Fibroblast of lung (primary cell): ENCODE results near the gene ME2. TPM values are rescaled to one million over a fixed set of nuclear protein-coding genes. Genes with fewer than 3 reads are reported as not detected.

Experiments used
- DNase-seq, 2 donors: peaks; one replicate each; pipeline versions ENCODE4 v3.0.0 to v3.0.0-alpha.2; 2010; ENCODE audit warnings: low read depth in 2 of 2
- H2AFZ ChIP-seq: 2 replicates; pipeline ENCODE4 v1.5.1; 2012; ENCODE audit warnings: low read length, control low read depth, inconsistent platforms
- H3K27ac ChIP-seq: 2 replicates; pipeline ENCODE4 v1.5.1; 2011; ENCODE audit warnings: low read length, control low read depth; ENCODE audit not compliant: insufficient read depth
- H3K27me3 ChIP-seq: 2 replicates; pipeline ENCODE4 v1.5.1; 2011; ENCODE audit warnings: mild to moderate bottlenecking, low read length; ENCODE audit not compliant: control insufficient read depth, insufficient read depth
- H3K36me3 ChIP-seq: 2 replicates; pipeline ENCODE4 v1.5.1; 2011; ENCODE audit warnings: low read length; ENCODE audit not compliant: control insufficient read depth, insufficient read depth
- H3K4me1 ChIP-seq: 2 replicates; pipeline ENCODE4 v1.5.1; 2011; ENCODE audit warnings: low read length; ENCODE audit not compliant: control insufficient read depth, insufficient read depth; ENCODE audit errors: extremely low read depth
- H3K4me2 ChIP-seq: 2 replicates; pipeline ENCODE4 v1.5.1; 2011; ENCODE audit warnings: low read length, control low read depth; ENCODE audit not compliant: insufficient read depth; ENCODE audit errors: extremely low read depth
- H3K4me3 ChIP-seq, 4 experiments: fragments of 200-600 bp in 1 of 4; sonication (generic) in 1 of 4; replicated peaks in 1 of 4; 2 replicates each; pipeline ENCODE4 v1.5.1; 2011 to 2016; ENCODE audit warnings: low read length in 4 of 4, low read depth in 3 of 4, mild to moderate bottlenecking in 3 of 4, control low read depth in 2 of 4, inconsistent platforms in 1 of 4, mixed read lengths in 1 of 4; ENCODE audit not compliant: insufficient read depth in 1 of 4; ENCODE audit errors: control extremely low read depth in 1 of 4
- H3K79me2 ChIP-seq: 2 replicates; pipeline ENCODE4 v1.5.1; 2012; ENCODE audit warnings: mild to moderate bottlenecking, low read length, inconsistent platforms; ENCODE audit not compliant: control insufficient read depth, insufficient read depth
- H3K9ac ChIP-seq: 2 replicates; pipeline ENCODE4 v1.5.1; 2011; ENCODE audit warnings: mild to moderate bottlenecking, low read length, control low read depth; ENCODE audit not compliant: insufficient read depth
- H3K9me3 ChIP-seq: 2 replicates; pipeline ENCODE4 v1.5.1; 2012; ENCODE audit warnings: low read depth, low read length; ENCODE audit not compliant: control insufficient read depth, insufficient read depth
- H4K20me1 ChIP-seq: 2 replicates; pipeline ENCODE4 v1.5.1; 2011; ENCODE audit warnings: low read length; ENCODE audit not compliant: control insufficient read depth, insufficient read depth; ENCODE audit errors: extremely low read depth
- CTCF ChIP-seq, 2 donors: IDR thresholded peaks in 1 of 2; conservative IDR thresholded peaks in 1 of 2; 1 replicate in 1 of 2; 2 replicates in 1 of 2; pipeline ENCODE4 v1.5.1; 2011 to 2012; ENCODE audit warnings: low read length in 2 of 2, control low read depth in 1 of 2, inconsistent platforms in 1 of 2, low read depth in 1 of 2, mild to moderate bottlenecking in 1 of 2
- EZH2 ChIP-seq: IDR thresholded peaks from 2 replicates; pipeline ENCODE4 v1.5.1; 2012; ENCODE audit warnings: low read length, control low read depth, mild to moderate bottlenecking; ENCODE audit errors: missing control alignments
- polyA plus RNA-seq, 2 donors: library from polyadenylated mRNA; depleted of rRNA in 1 of 2; stranded (reverse) in 1 of 2; unstranded in 1 of 2; fragments of >200 nt; gene quantifications; 2 replicates each; pipeline ENCODE4 v1.2.1, GENCODE V29; 2011 to 2012; ENCODE audit warnings: missing spikeins in 1 of 2
- total RNA-seq: library from RNA; depleted of rRNA; stranded (reverse); fragments of >200 nt; gene quantifications from 2 replicates; pipeline ENCODE4 v1.2.1, GENCODE V29; 2014

ME2 gene
- total and polyA plus RNA-seq, 2 donors (not counting 1 experiment from before 2014, with no cell fraction given) = 40.5 to 57.0 TPM

- no peaks in the 10 kb centered on the region for H3K9me3 ChIP-seq
- peaks cover 3% of the 10 kb centered on the region for H3K27me3 ChIP-seq
- no peaks in the 10 kb centered on the region for H3K36me3 ChIP-seq
- no peak overlapping the region for H3K27ac ChIP-seq
- no peaks in the 10 kb centered on the region for H3K79me2 ChIP-seq
- no peak for TF ChIP-seq CTCF (conservative IDR thresholded peaks at IDR 0.05 in 1 of 2, IDR thresholded peaks at IDR 0.05 in 1 of 2; ENCODE audit: low read depth in 1 of 2, low read length in 2 of 2)
- no peak for TF ChIP-seq EZH2
- H3K4me2 ChIP-seq = no peak overlapping the region
- DNase-seq = no peak
- no peaks in the 10 kb centered on the region for H4K20me1 ChIP-seq
- no peak overlapping the region for H3K4me3 ChIP-seq
- no peak overlapping the region for H2AFZ ChIP-seq
- H3K9ac ChIP-seq = no peak overlapping the region
- H3K4me1 ChIP-seq = no peaks in the 10 kb centered on the region
Observed at GRCh38 chr18:50961974-50962373, 83.1 kb downstream of the ME2 start.

- Histone ChIP-seq H3K4me1 (no peaks in the 10 kb centered on the region), H3K79me2 (peaks cover 11% of the 10 kb centered on the region), H2AFZ (peak within 1 kb of the TSS; percentile 97), H3K9ac (peak within 1 kb of the TSS; percentile 99), H3K4me2 (peak within 1 kb of the TSS; percentile 89), H3K36me3 (no peaks in the 10 kb centered on the region), H3K27ac (peak within 1 kb of the TSS; percentile 94), H3K27me3 (no peaks in the 10 kb centered on the region), H3K4me3 (peak within 1 kb of the TSS; percentile 68 to 85 (median 78)), H3K9me3 (no peaks in the 10 kb centered on the region), H4K20me1 (no peaks in the 10 kb centered on the region)
- DNase-seq = peak; percentile 83 to 84
- TF ChIP-seq EZH2 = no peak
- TF ChIP-seq CTCF (conservative IDR thresholded peaks at IDR 0.05 in 1 of 2, IDR thresholded peaks at IDR 0.05 in 1 of 2; ENCODE audit: low read depth in 1 of 2, low read length in 2 of 2) = no peak
Observed at GRCh38 chr18:50967714-50968661, 89.1 kb downstream of the ME2 start, which contains the start of gene ELAC1. Gene ELAC1 (plus strand): TSS chr18:50968040. CDS start chr18:50974405, 6,365 bp downstream.

DNA sequence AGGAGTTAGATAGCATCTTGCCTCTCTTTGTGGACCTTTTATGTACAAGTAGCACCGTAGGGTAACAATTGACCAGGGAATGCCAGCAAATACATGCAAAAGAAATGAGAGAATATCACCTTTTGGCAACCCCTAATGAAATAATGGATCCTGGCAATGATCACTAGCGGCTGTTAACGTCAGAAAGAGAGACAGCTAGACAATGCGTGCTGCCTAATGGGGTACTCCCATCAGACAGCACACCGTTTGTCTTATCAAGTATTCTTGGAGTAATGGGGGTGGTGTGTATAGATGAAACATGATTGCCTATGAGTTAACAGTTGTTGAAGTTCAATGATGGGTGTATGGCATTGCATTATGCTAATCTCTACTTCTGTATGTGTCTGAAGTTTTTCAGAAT, 90.5 kb downstream of the ME2 start:
- Histone ChIP-seq H3K4me3 (peak overlapping the region; percentile 68 to 85 (median 78)), H3K9me3 (no peaks in the 10 kb centered on the region), H3K4me1 (no peaks in the 10 kb centered on the region), H3K9ac (no peak overlapping the region), H4K20me1 (no peaks in the 10 kb centered on the region), H3K27me3 (no peaks in the 10 kb centered on the region), H3K27ac (no peak overlapping the region), H3K4me2 (peak overlapping the region; percentile 89), H3K36me3 (no peaks in the 10 kb centered on the region), H3K79me2 (peaks cover 11% of the 10 kb centered on the region), H2AFZ (no peak overlapping the region)
- no peak for DNase-seq
- TF ChIP-seq CTCF (conservative IDR thresholded peaks at IDR 0.05 in 1 of 2, IDR thresholded peaks at IDR 0.05 in 1 of 2; ENCODE audit: low read depth in 1 of 2, low read length in 2 of 2) = no peak
- no peak for TF ChIP-seq EZH2
